Sigmoid colon (tissue), 7 donors: ENCODE results near the gene ADAMTS2. TPM values are rescaled to one million over a fixed set of nuclear protein-coding genes. Genes with fewer than 3 reads are reported as not detected.

Experiments
- DNase-seq: peaks from one replicate; pipeline ENCODE4 v3.0.0-alpha.2; 2019
- H3K27ac ChIP-seq, 4 donors: fragments of 200-600 bp; sonication (generic); one replicate each; pipeline ENCODE4 v1.5.1; 2016 to 2019; ENCODE audit warnings: mild to moderate bottlenecking in 1 of 4
- H3K27me3 ChIP-seq, 3 donors: fragments of 200-600 bp; sonication (generic); one replicate each; pipeline ENCODE4 v1.5.1; 2019; ENCODE audit warnings: mild to moderate bottlenecking in 1 of 3
- H3K36me3 ChIP-seq, 4 donors: fragments of 200-600 bp; sonication (generic); one replicate each; pipeline ENCODE4 v1.5.1; 2016 to 2019
- H3K4me1 ChIP-seq, 4 donors: fragments of 200-600 bp; sonication (generic); one replicate each; pipeline ENCODE4 v1.5.1; 2017 to 2019
- H3K4me3 ChIP-seq, 4 donors: fragments of 200-600 bp; sonication (generic); one replicate each; pipeline ENCODE4 v1.5.1; 2017 to 2019; ENCODE audit warnings: mild to moderate bottlenecking in 2 of 4, moderate library complexity in 1 of 4
- H3K9me3 ChIP-seq, 4 donors: fragments of 200-600 bp in 3 of 4; sonication (generic) in 3 of 4; one replicate each; pipeline versions ENCODE4 v1.5.1 to v1.6.1; 2013 to 2019
- CTCF ChIP-seq, 4 experiments: fragments of 450-650 bp in 3 of 4; fragments of 200-600 bp in 1 of 4; IDR thresholded peaks; one replicate each; pipeline ENCODE4 v1.5.1; 2016 to 2019; ENCODE audit warnings: antibody characterized with exemption in 4 of 4, mild to moderate bottlenecking in 3 of 4, moderate library complexity in 2 of 4
- EP300 ChIP-seq, 4 donors: sonication (generic); formaldehyde crosslinking; IDR thresholded peaks; one replicate each; pipeline ENCODE4 v1.6.1; 2017; ENCODE audit warnings: antibody characterized with exemption in 4 of 4
- POLR2A ChIP-seq, 2 donors: fragments of 450-650 bp; IDR thresholded peaks; one replicate each; pipeline ENCODE4 v1.6.1; 2016; ENCODE audit warnings: antibody characterized with exemption in 2 of 2, mild to moderate bottlenecking in 2 of 2, moderate library complexity in 2 of 2
- POLR2AphosphoS5 ChIP-seq, 4 donors: sonication (generic); formaldehyde crosslinking; IDR thresholded peaks; one replicate each; pipeline ENCODE4 v1.6.1; 2017; ENCODE audit warnings: antibody characterized with exemption in 4 of 4
- WGBS, 2 donors: extraction: QIAGEN DNeasy Blood & Tissue Kit; methylation state at CpG; one replicate each; pipeline ENCODE4 v1.1.7; 2013; 5-methylcytosine and 5-hydroxymethylcytosine counted together
- intact Hi-C: fragments of 100-400 bp; cut with DNase I; formaldehyde crosslinking; loops from one replicate; pipeline ENCODE4 v1.15.1; 2023
- polyA plus RNA-seq, 3 donors: library from polyadenylated mRNA; stranded (reverse); fragments of 200-250 nt; gene quantifications; one replicate each; pipeline ENCODE4 v1.2.3, GENCODE V29; 2013
- total RNA-seq, 4 donors: library from RNA; depleted of rRNA; stranded (reverse); fragments of >200 nt; gene quantifications; one replicate each; pipeline ENCODE4 v1.1.0, GENCODE V29; 2016
- donor health status: healthy with polysubstance abuse.
- donor health status: Bipolar disorder and iron deficiency.
- donor health status: healthy.

The ADAMTS2 gene
- total and polyA plus RNA-seq, 7 donors: 0.69 to 33.2 (median 9.2) TPM

DNA sequence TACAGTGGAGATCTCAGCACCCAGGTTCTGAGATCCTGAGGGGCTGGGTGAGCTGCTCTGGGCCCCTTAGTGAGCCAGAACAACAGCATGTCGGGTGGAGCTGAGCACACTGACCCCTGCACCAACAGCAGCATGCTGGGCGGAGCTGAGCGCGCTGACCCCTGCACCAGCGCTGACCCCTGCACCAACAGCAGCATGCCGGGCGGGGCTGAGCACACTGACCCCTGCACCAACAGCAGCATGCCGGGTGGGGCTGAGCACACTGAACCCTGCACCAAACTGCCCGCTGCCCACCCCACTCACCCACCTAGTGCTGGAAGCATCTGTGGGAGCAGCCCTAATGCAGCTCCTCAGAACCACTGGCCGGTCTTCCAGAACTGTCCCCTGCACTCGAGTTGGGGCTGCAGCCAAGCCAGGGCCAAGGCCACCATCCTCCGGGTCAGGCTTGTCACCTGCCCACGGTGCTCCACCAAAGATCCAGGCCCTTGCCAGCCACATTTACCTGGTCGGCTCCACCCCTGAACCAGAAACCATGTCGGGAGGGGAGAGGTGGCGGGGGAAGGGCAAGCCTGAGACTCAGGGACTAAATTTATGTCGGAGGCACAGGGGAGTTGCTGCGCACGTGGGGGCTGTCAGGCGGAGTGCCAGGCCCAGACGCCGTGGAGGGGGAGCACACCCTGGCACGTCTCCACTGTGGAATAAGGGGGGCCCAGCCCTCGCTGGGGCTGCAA, 80.3 kb downstream of the ADAMTS2 start:
- Histone ChIP-seq H3K4me3 (peak overlapping the region in 3 of 4 donors; percentile 14 to 30 (median 28)), H3K27me3 (no peaks in the 10 kb centered on the region), H3K27ac (peak overlapping the region; percentile 82 to 92 (median 86)), H3K9me3 (no peaks in the 10 kb centered on the region), H3K4me1 (peaks cover 0 to 45% (median 37%) of the 10 kb centered on the region in 4 donors), H3K36me3 (no peaks in the 10 kb centered on the region)
- DNase-seq: no peak
- intact Hi-C loops: loop anchor here (1.0 to 5.0 kb wide), 2 partner anchors 49 to 77 kb away; no protein-coding TSS in a partner anchor
- 27 to 51% methylated on average over 24 of the region's 24 CpGs for WGBS, 2 donors
- TF ChIP-seq CTCF (IDR thresholded peaks at IDR 0.05): no peak

- H3K4me3 ChIP-seq: no peak overlapping the region
- peak; percentile 56 for DNase-seq
- H3K27me3 ChIP-seq: no peaks in the 10 kb centered on the region
- WGBS, 2 donors: 73 to 86% methylated on average over 13 of the region's 13 CpGs
- intact Hi-C loops: no loop called here
- TF ChIP-seq POLR2A (IDR thresholded peaks at IDR 0.05) (no peak), CTCF (IDR thresholded peaks at IDR 0.05) (no peak), POLR2AphosphoS5 (IDR thresholded peaks at IDR 0.05) (no peak), EP300 (IDR thresholded peaks at IDR 0.05) (no peak)
- no peaks in the 10 kb centered on the region for H3K36me3 ChIP-seq
- H3K4me1 ChIP-seq: peaks cover 0 to 48% (median 38%) of the 10 kb centered on the region in 4 donors
- no peaks in the 10 kb centered on the region for H3K9me3 ChIP-seq
- peak overlapping the region in 3 of 4 donors; percentile 85 to 92 (median 87) for H3K27ac ChIP-seq
Observed at GRCh38 chr5:179264053-179264782, 81.0 kb downstream of the ADAMTS2 start.

DNA sequence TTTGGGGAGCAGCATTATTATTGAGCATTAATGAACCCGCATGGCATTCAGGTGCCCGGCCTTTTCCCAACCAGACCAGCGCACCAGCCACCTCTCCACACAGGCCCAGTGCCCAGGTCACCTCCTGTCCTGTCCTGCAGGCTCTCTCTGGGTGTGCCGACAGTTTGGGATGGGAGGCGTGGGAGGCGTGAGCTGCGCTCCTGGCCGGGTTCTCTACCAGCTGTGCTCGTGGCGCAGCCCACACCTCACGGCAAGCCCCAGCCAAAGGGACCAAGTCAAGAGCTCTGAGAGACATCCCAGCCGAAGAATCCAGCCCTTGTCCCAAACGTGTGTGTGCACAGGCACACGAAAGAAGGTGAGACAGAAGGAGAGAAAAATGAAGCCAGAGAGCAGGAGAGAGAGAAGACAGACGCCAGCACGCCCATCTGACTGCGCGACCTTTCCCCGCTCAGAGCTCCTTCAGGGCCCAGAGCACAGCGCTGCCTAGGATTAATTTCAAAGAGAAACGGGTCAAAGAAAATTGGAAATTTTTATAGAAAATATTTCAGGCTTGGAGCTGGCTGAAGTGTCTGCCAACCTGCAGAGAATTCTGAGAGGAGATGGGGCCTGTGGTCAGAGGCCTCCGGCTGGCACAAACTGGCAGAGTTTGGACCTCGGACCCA, 81.7 kb downstream of the ADAMTS2 start:
- H3K36me3 ChIP-seq: no peaks in the 10 kb centered on the region
- H3K4me3 ChIP-seq: no peak overlapping the region
- no peaks in the 10 kb centered on the region for H3K9me3 ChIP-seq
- 81 to 88% methylated on average over 23 of the region's 23 CpGs for WGBS, 2 donors
- peak; percentile 54 for DNase-seq
- H3K4me1 ChIP-seq: peaks cover 0 to 55% (median 42%) of the 10 kb centered on the region in 4 donors
- no peaks in the 10 kb centered on the region for H3K27me3 ChIP-seq
- intact Hi-C loops: no loop called here
- TF ChIP-seq CTCF (IDR thresholded peaks at IDR 0.05): no peak
- no peak for TF ChIP-seq EP300 (IDR thresholded peaks at IDR 0.05)
- no peak for TF ChIP-seq POLR2AphosphoS5 (IDR thresholded peaks at IDR 0.05)
- no peak for TF ChIP-seq POLR2A (IDR thresholded peaks at IDR 0.05)
- no peak overlapping the region for H3K27ac ChIP-seq

DNA sequence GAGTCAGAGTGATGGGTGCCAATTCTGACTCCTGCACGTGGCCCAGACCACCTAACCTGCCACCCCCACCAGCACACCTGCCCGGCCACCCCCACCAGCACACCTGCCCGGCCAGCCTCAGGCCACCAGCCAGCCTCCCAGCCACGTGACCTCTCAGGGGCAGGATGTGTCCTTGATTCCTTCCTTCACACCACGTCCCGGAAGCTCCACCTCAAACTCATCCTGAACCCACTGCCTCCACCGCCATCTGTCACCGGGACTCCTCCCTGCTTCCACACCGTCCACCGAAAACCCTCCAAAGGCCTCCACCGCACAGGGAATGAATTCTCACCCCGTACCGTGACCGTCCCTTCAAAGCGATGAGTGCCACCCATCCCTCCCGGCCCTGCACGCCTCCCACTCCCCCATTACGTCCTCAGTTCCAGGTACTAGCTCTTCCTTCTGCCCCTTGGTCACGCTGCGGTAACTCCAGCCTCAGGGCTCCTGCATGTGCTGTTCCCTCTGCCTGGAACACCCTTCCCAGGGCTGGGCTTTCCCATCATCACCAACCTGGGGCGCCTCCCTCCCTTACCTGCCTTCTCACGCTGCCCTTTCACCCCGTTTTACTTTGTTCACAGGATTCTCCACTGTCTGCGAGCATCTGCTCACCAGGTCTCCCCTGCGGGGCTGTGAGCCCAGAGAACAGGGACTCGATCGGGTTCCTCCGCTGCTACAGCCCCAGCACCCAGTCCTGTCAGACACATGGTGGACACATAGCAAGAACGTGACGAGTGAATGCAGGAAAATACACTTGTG, 82.9 kb downstream of the ADAMTS2 start:
- peak; percentile 56 for DNase-seq
- no peaks in the 10 kb centered on the region for H3K27me3 ChIP-seq
- no peak overlapping the region for H3K4me3 ChIP-seq

More for the DNA sequence above, 82.9 kb downstream of the ADAMTS2 start:
- intact Hi-C loops: no loop called here
- H3K27ac ChIP-seq: no peak overlapping the region
- WGBS, 2 donors: 81 to 88% methylated on average over 30 of the region's 30 CpGs
- peaks cover 0 to 50% (median 39%) of the 10 kb centered on the region in 4 donors for H3K4me1 ChIP-seq
- H3K36me3 ChIP-seq: no peaks in the 10 kb centered on the region
- no peak for TF ChIP-seq POLR2AphosphoS5 (IDR thresholded peaks at IDR 0.05)
- no peak for TF ChIP-seq POLR2A (IDR thresholded peaks at IDR 0.05)
- no peak for TF ChIP-seq CTCF (IDR thresholded peaks at IDR 0.05)
- no peak for TF ChIP-seq EP300 (IDR thresholded peaks at IDR 0.05)
- H3K9me3 ChIP-seq: no peaks in the 10 kb centered on the region
